Fibroblast of villous mesenchyme (primary cell): ENCODE measurements around the gene UGT1A8. TPM values are rescaled to one million over a fixed set of nuclear protein-coding genes. Genes with fewer than 3 reads are reported as not detected.

Experiments used
- DNase-seq: peaks from one replicate; pipeline ENCODE4 v3.0.0-alpha.2; 2010; ENCODE audit warnings: low read depth
- H3K4me3 ChIP-seq: 2 replicates; pipeline ENCODE4 v1.5.1; 2011; ENCODE audit warnings: low read depth, mild to moderate bottlenecking, low read length
- total RNA-seq: library from RNA; depleted of rRNA; stranded (reverse); fragments of >200 nt; gene quantifications from 2 replicates; pipeline ENCODE4 v1.2.3, GENCODE V29; 2012
- TF ChIP-seq, protein P1 (sequence below): IDR thresholded peaks from 2 replicates; pipeline ENCODE4 v1.5.1; 2012; ENCODE audit warnings: low read depth, mild to moderate bottlenecking, low read length; ENCODE audit not compliant: insufficient read depth

Gene UGT1A8
- total RNA-seq, 1 donor = under 0.01 TPM

- no peak overlapping the region for H3K4me3 ChIP-seq
- no peak for DNase-seq
- TF ChIP-seq, protein P1, sequence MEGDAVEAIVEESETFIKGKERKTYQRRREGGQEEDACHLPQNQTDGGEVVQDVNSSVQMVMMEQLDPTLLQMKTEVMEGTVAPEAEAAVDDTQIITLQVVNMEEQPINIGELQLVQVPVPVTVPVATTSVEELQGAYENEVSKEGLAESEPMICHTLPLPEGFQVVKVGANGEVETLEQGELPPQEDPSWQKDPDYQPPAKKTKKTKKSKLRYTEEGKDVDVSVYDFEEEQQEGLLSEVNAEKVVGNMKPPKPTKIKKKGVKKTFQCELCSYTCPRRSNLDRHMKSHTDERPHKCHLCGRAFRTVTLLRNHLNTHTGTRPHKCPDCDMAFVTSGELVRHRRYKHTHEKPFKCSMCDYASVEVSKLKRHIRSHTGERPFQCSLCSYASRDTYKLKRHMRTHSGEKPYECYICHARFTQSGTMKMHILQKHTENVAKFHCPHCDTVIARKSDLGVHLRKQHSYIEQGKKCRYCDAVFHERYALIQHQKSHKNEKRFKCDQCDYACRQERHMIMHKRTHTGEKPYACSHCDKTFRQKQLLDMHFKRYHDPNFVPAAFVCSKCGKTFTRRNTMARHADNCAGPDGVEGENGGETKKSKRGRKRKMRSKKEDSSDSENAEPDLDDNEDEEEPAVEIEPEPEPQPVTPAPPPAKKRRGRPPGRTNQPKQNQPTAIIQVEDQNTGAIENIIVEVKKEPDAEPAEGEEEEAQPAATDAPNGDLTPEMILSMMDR = no peak
These were observed 69.5 kb downstream of the UGT1A8 start for GRCh38 chr2:233686928-233687327.

DNA sequence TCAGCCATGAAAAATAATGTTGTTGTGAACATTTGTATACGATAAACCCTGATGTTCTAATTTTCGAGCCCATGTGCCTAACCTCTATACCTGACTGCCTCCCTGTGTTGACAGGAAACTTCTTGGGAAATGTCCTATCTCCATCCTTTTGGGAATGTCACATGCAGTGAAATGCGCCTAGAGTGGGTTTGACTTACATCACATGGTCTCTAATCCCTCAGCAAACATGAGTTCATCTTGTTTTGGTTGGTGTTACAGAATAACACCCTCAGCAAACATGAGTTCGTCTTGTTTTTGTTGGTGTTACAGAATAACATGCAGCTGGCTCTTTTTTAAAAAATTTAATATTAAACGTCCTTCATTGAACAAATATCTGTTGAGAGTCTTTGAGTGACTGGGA, 70.9 kb downstream of the UGT1A8 start:
- DNase-seq = no peak
- no peak overlapping the region for H3K4me3 ChIP-seq
- TF ChIP-seq, protein P1 = no peak

DNA sequence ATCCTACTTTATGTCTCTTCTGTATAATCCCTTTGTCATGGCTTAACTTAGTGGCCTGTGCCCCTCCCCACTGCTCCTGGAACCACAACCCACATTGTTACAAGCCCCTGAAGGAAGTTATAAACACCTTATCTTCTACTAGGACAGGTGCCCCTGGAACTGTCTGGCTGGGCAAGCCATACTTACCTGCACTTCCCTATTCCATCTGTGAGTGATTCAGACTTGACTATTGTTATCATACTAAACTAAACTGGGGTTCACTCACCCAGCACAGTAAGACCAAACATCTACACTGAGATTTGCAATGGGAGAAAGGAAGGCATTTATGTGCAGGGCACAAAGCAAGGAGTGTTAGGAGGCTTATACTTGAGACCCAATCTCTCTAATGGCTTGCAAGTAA, 71.6 kb downstream of the UGT1A8 start:
- H3K4me3 ChIP-seq = no peak overlapping the region
- no peak for DNase-seq
- TF ChIP-seq, protein P1 = no peak

DNA sequence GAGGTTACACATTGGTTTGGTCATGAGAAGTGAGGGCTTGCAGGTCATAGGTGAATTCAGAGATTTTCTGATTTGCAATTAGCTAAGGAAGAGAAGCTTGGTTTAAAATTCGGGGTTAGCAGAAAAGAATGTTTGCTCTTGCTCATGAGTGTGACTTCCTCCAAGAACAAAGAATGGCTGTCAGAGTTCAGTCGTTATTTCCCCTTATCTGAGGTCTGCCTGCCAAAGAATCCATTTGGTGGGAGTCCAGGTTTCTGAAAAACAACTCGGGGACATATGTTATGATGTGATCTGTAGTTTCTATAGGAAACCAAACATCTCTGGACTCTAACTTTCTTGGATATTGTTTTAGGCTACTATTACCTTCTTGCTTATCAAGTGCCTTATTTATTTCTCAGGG, 72.1 kb downstream of the UGT1A8 start:
- TF ChIP-seq, protein P1 = no peak

DNA sequence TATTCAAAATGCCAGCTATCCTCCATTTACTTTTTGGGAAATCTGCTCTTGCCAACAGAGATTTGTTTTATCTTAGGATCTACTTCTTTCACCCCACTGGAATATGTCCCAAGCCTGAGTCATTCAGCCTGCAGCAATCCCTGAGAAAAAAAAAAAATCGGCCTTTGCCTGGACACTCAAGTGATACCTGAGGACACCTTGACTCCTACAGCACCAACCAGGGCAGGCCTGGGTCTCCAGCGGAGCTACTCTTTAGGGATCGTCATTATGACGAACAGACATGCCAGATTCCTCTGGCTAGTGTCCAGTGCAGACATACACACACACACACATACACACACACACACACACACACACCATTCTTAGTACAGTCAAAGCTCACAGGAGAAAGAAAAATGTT, 73.0 kb downstream of the UGT1A8 start:
- DNase-seq = no peak
- no peak overlapping the region for H3K4me3 ChIP-seq
- TF ChIP-seq, protein P1 = no peak

More for the DNA sequence above, 72.1 kb downstream of the UGT1A8 start:
- no peak overlapping the region for H3K4me3 ChIP-seq
- DNase-seq = no peak

- H3K4me3 ChIP-seq = no peak overlapping the region
- TF ChIP-seq, protein P1 = no peak
- no peak for DNase-seq
These were observed 74.3 kb downstream of the UGT1A8 start for GRCh38 chr2:233691443-233692433.
